A549 (cell line): ENCODE measurements around the gene VPS72. TPM values are rescaled to one million over a fixed set of nuclear protein-coding genes. Genes with fewer than 3 reads are reported as not detected.

Source experiments
- ATAC-seq, 2 experiments: fragments of 200-7000 bp in 1 of 2; fragments of >200 bp in 1 of 2; cut with Nextera tagmentation in 1 of 2; cut with Tn5 transposase in 1 of 2; 3 replicates each; pipeline versions ENCODE4 v1.8.0 to v1.9.1; 2018 to 2020; ENCODE audit warnings: mild to moderate bottlenecking in 1 of 2, moderate library complexity in 1 of 2
- CTCF ChIA-PET: fragments of 300-600 bp; sonication (Branson Sonifier 250); formaldehyde crosslinking; extraction: SDS; loops from one replicate; lab custom pipeline; 2021; ENCODE audit warnings: antibody characterized with exemption, inconsistent platforms; lab: Yijun Ruan, JAX
- POLR2A ChIA-PET: fragments of 350-600 bp; formaldehyde crosslinking; extraction: SDS; loops from one replicate; lab custom pipeline; 2021; ENCODE audit warnings: antibody characterized with exemption, inconsistent platforms; lab: Yijun Ruan, JAX
- DNase-seq, 2 experiments: peaks; one replicate each; pipeline versions ENCODE4 v3.0.0 to v3.0.0-alpha.2; 2011 to 2016; ENCODE audit warnings: low read depth in 1 of 2, low spot score in 1 of 2
- FAIRE-seq: peaks from 2 replicates; lab custom pipeline; 2011; peaks lifted over from hg19 to GRCh38; lab: Jason Lieb, UNC
- H3K27ac ChIP-seq, 2 experiments: fragments of >200 bp; sonication (Bioruptor Twin); formaldehyde crosslinking; 3 replicates each; pipeline ENCODE4 v1.5.1; 2016 to 2017
- H3K4me1 ChIP-seq: fragments of >200 bp; sonication (Bioruptor Twin); formaldehyde crosslinking; 3 replicates; pipeline ENCODE4 v1.6.1; 2016
- H3K4me2 ChIP-seq: fragments of >200 bp; sonication (Bioruptor Twin); formaldehyde crosslinking; 3 replicates; pipeline ENCODE4 v1.6.1; 2016
- H3K4me3 ChIP-seq: fragments of >200 bp; sonication (Bioruptor Twin); formaldehyde crosslinking; 3 replicates; pipeline ENCODE4 v1.5.1; 2016
- H3K9me3 ChIP-seq: fragments of >200 bp; sonication (Bioruptor Twin); formaldehyde crosslinking; 3 replicates; pipeline ENCODE4 v1.6.1; 2016
- CBX2 ChIP-seq: fragments of 200-600 bp; sonication (generic); IDR thresholded peaks from 2 replicates; pipeline ENCODE4 v1.6.1; 2016; ENCODE audit warnings: low read depth, mild to moderate bottlenecking, borderline replicate concordance
- CBX8 ChIP-seq: fragments of 200-600 bp; sonication (generic); IDR thresholded peaks from 2 replicates; pipeline ENCODE4 v1.6.1; 2016
- CHD4 ChIP-seq: fragments of 200-600 bp; sonication (generic); IDR thresholded peaks from 2 replicates; pipeline ENCODE4 v1.6.1; 2016; ENCODE audit warnings: antibody characterized with exemption, mild to moderate bottlenecking, borderline replicate concordance
- EP300 ChIP-seq, 2 experiments: fragments of >200 bp; sonication (Bioruptor Twin); formaldehyde crosslinking; IDR thresholded peaks; 2 replicates in 1 of 2; 3 replicates in 1 of 2; pipeline ENCODE4 v1.6.1; 2016 to 2017
- GATA3 ChIP-seq: IDR thresholded peaks from 2 replicates; pipeline ENCODE4 v1.6.1; 2012; ENCODE audit warnings: borderline replicate concordance
- HEYL ChIP-seq: fragments of 250-450 bp; sonication (Bioruptor Pico); IDR thresholded peaks from 2 replicates; pipeline ENCODE4 v1.8.0; 2021; ENCODE audit warnings: mild to moderate bottlenecking, moderate library complexity
- HOXA7 ChIP-seq: fragments of 250-450 bp; sonication (Bioruptor Pico); IDR thresholded peaks from 2 replicates; pipeline ENCODE4 v1.5.0; 2020; ENCODE audit warnings: mild to moderate bottlenecking, moderate library complexity
- HOXB13 ChIP-seq: fragments of 250-450 bp; sonication (Bioruptor Pico); IDR thresholded peaks from 2 replicates; pipeline ENCODE4 v1.5.0; 2020; ENCODE audit warnings: low read depth, mild to moderate bottlenecking, moderate library complexity
- HOXB5 ChIP-seq: fragments of 250-450 bp; sonication (Bioruptor Pico); IDR thresholded peaks from 2 replicates; pipeline ENCODE4 v1.5.0; 2020; ENCODE audit warnings: mild to moderate bottlenecking, moderate library complexity
- JUN ChIP-seq, 2 experiments: fragments of >200 bp; sonication (Bioruptor Twin); formaldehyde crosslinking; IDR thresholded peaks; 2 replicates in 1 of 2; 3 replicates in 1 of 2; pipeline ENCODE4 v1.6.1; 2016 to 2017
- KDM5A ChIP-seq: fragments of 200-600 bp; sonication (generic); IDR thresholded peaks from 2 replicates; pipeline ENCODE4 v1.6.1; 2016; ENCODE audit warnings: antibody characterized with exemption, mild to moderate bottlenecking
- NFE2L2 ChIP-seq: fragments of 150-350 bp; conservative IDR thresholded peaks from 2 replicates; pipeline ENCODE4 v1.6.1; 2014; ENCODE audit warnings: low read length
- PHF8 ChIP-seq: fragments of 200-600 bp; sonication (generic); IDR thresholded peaks from 2 replicates; pipeline ENCODE4 v1.6.1; 2016; ENCODE audit warnings: low read depth, mild to moderate bottlenecking, antibody characterized with exemption, moderate library complexity, borderline replicate concordance
- POLR2A ChIP-seq: IDR thresholded peaks from 2 replicates; pipeline ENCODE4 v1.6.1; 2012; ENCODE audit warnings: mild to moderate bottlenecking, low read length
- POLR2AphosphoS2 ChIP-seq: conservative IDR thresholded peaks from 2 replicates; pipeline ENCODE4 v1.6.1; 2012; ENCODE audit warnings: low read length, improper control_type of control experiment, inconsistent platforms
- RAD21 ChIP-seq, 2 experiments: fragments of >200 bp in 1 of 2; sonication (Bioruptor Twin) in 1 of 2; formaldehyde crosslinking in 1 of 2; IDR thresholded peaks in 1 of 2; conservative IDR thresholded peaks in 1 of 2; 2 replicates in 1 of 2; 3 replicates in 1 of 2; pipeline ENCODE4 v1.6.1; 2012 to 2018; ENCODE audit warnings: inconsistent platforms in 1 of 2
- RARB ChIP-seq: fragments of 250-450 bp; sonication (Bioruptor Pico); IDR thresholded peaks from 2 replicates; pipeline ENCODE4 v1.8.0; 2021; ENCODE audit warnings: mild to moderate bottlenecking, moderate library complexity
- RFX5 ChIP-seq: fragments of 450-650 bp; IDR thresholded peaks from 2 replicates; pipeline ENCODE4 v1.7.1; 2014; ENCODE audit warnings: antibody characterized with exemption, mild to moderate bottlenecking, moderate library complexity
- SMC3 ChIP-seq: fragments of >200 bp; sonication (Bioruptor Twin); formaldehyde crosslinking; IDR thresholded peaks from 3 replicates; pipeline ENCODE4 v1.6.1; 2018; ENCODE audit warnings: inconsistent platforms
- SREBF2 ChIP-seq: fragments of 450-650 bp; IDR thresholded peaks from 2 replicates; pipeline ENCODE4 v1.6.1; 2014; ENCODE audit warnings: mild to moderate bottlenecking, moderate library complexity
- TFCP2L1 ChIP-seq: fragments of 250-450 bp; sonication (Bioruptor Pico); IDR thresholded peaks from 2 replicates; pipeline ENCODE4 v1.5.0; 2021; ENCODE audit warnings: mild to moderate bottlenecking
- TP53 ChIP-seq: fragments of 250-450 bp; sonication (Bioruptor Pico); IDR thresholded peaks from 2 replicates; pipeline ENCODE4 v1.5.0; 2021; ENCODE audit warnings: mild to moderate bottlenecking, moderate library complexity
- ZFP36 ChIP-seq: fragments of 450-650 bp; IDR thresholded peaks from 2 replicates; pipeline ENCODE4 v1.6.1; 2014; ENCODE audit warnings: borderline replicate concordance; ENCODE audit not compliant: partially characterized antibody
- ZSCAN20 ChIP-seq: fragments of 250-450 bp; sonication (Bioruptor Pico); IDR thresholded peaks from 2 replicates; pipeline ENCODE4 v1.8.0; 2022; ENCODE audit warnings: mild to moderate bottlenecking, moderate library complexity
- WGBS: methylation state at CpG from one replicate; pipeline ENCODE4 v1.1.6; 2017; ENCODE audit errors: missing lambda C conversion rate; 5-methylcytosine and 5-hydroxymethylcytosine counted together
- polyA plus RNA-seq, 4 experiments: library from polyadenylated mRNA; depleted of rRNA in 3 of 4; stranded (reverse); fragments of >200 nt; fragmentation: RNase III in 1 of 4; extraction: RNeasy Plus Mini Kit Qiagen cat#74134 plus additional on column Dnase treatment in 1 of 4; gene quantifications; 2 replicates in 3 of 4; 3 replicates in 1 of 4; pipeline ENCODE4 v1.2.3, GENCODE V29; 2011 to 2017
- TF ChIP-seq, protein P1 (sequence below): fragments of 150-350 bp; IDR thresholded peaks from 2 replicates; pipeline ENCODE4 v1.6.1; 2014; ENCODE audit warnings: low read depth, mild to moderate bottlenecking, low read length
- TF ChIP-seq, protein P2 (sequence below): IDR thresholded peaks from 2 replicates; pipeline ENCODE4 v1.6.1; 2012
- TF ChIP-seq, protein P3 (sequence below): fragments of 200-600 bp; sonication (generic); IDR thresholded peaks from 2 replicates; pipeline ENCODE4 v1.6.1; 2016; ENCODE audit warnings: antibody characterized with exemption, mild to moderate bottlenecking, moderate library complexity
- TF ChIP-seq, protein P4 (sequence below): fragments of >200 bp; sonication (Bioruptor Twin); formaldehyde crosslinking; IDR thresholded peaks from 2 replicates; pipeline ENCODE4 v1.6.1; 2016

The VPS72 gene
- polyA plus RNA-seq, 2 of the 4 experiments (the other 2 are of a cell fraction), result 50.8 to 81.2 TPM

DNA sequence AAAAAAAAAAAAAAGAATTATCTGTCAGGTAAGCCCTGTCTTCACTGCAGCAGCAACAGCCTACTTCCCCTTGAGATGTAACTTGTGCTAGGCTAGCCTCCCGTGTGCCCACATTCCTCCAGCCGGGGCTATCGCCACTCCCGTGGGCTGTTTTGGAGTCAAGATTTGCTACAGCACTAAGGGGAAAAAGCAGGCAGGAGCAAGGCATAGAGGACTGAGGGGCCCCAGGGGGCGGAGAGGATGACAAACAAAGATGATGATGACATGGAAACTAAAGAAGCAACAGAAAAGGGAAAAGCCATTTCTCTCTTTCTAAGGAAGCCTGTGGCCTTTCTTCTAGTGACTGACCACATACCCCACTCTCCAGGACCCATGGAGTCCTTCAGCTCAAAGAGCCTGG is 31.7 kb downstream of the VPS72 start:
- H3K4me3 ChIP-seq, result no peak overlapping the region
- DNase-seq (no peak), FAIRE-seq (no peak), ATAC-seq (no peak)
- 94% methylated on average over 5 of the region's 5 CpGs for WGBS
- H3K9me3 ChIP-seq, result no peaks in the 10 kb centered on the region
- TF ChIP-seq CBX2 (no peak), SMC3 (no peak), HOXB5 (CRISPR knock-in tag) (no peak), CBX8 (no peak), ZFP36 (no peak), KDM5A (no peak), POLR2A (no peak), TP53 (CRISPR knock-in tag) (no peak), SREBF2 (no peak), HOXB13 (CRISPR knock-in tag) (no peak), HOXA7 (CRISPR knock-in tag) (no peak), HEYL (CRISPR knock-in tag) (no peak), RAD21 (conservative IDR thresholded peaks at IDR 0.05 in 1 of 2, IDR thresholded peaks at IDR 0.05 in 1 of 2) (no peak), GATA3 (no peak)
- TF ChIP-seq, protein P1, sequence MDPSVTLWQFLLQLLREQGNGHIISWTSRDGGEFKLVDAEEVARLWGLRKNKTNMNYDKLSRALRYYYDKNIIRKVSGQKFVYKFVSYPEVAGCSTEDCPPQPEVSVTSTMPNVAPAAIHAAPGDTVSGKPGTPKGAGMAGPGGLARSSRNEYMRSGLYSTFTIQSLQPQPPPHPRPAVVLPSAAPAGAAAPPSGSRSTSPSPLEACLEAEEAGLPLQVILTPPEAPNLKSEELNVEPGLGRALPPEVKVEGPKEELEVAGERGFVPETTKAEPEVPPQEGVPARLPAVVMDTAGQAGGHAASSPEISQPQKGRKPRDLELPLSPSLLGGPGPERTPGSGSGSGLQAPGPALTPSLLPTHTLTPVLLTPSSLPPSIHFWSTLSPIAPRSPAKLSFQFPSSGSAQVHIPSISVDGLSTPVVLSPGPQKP, result no peak
- TF ChIP-seq, protein P2, sequence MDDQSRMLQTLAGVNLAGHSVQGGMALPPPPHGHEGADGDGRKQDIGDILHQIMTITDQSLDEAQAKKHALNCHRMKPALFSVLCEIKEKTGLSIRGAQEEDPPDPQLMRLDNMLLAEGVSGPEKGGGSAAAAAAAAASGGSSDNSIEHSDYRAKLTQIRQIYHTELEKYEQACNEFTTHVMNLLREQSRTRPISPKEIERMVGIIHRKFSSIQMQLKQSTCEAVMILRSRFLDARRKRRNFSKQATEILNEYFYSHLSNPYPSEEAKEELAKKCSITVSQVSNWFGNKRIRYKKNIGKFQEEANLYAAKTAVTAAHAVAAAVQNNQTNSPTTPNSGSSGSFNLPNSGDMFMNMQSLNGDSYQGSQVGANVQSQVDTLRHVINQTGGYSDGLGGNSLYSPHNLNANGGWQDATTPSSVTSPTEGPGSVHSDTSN, result no peak
- no peak overlapping the region for H3K4me2 ChIP-seq
- no peaks in the 10 kb centered on the region for H3K4me1 ChIP-seq
- ChIA-PET CTCF (interaction anchor here (1.0 to 7.0 kb wide), 3 partner anchors 58 to 134 kb away, joined by 3 to 132 read pairs (median 22); no protein-coding TSS in a partner anchor), POLR2A (no interaction called here)
- H3K27ac ChIP-seq, result no peak overlapping the region

DNA sequence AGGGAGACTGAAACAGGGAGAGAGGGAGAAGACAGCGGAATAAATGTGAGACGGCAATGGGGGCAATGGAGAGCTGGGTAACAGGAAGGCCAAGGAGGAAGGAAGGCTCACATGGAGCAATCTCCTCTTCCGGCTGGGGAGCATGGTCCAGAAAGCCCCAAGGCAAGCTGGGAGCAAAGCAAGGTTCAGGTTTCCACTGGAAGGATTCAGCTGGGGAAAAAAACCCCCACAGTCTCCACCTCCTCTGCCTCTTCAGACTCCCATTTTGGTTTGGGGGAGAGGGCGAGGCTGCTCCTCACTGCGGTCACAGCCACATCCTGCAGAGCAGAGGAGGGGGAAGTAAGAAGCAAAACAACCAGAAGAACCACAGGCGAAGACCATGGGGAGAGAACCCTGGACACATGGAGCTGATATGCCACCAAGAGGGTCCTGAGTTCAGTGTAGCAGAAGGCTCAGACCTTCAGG is 32.9 kb downstream of the VPS72 start:
- POLR2A ChIA-PET, result interaction anchor here (0.5 kb wide), 1 partner anchor 87 kb away, joined by 4 read pairs; the partner anchor contains the start of gene GABPB2

DNA sequence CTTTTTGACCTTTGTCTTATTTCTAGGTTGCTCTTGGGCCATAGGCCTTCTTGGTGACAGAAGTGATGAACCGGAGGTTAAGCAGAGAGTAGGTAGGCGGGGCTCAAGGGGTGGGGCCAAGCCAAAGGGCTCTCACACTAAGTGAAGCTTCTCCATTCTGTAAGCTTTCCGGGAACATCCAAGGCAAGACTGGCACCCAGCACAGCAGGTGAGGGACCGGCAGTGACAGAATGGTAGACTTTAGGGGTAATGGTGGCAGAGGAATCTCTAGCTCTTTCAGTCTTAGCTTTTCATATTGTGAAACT is 33.5 kb downstream of the VPS72 start, which contains the start of gene TNFAIP8L2:
Gene TNFAIP8L2 (plus strand): TSS at position 135 of the 305 bp plus-strand sequence. CDS start 2,049 bp downstream, outside the sequence.
- Histone ChIP-seq H3K4me2 (no peak within 1 kb of the TSS), H3K9me3 (no peaks in the 10 kb centered on the region), H3K4me3 (no peak within 1 kb of the TSS), H3K27ac (no peak within 1 kb of the TSS), H3K4me1 (no peaks in the 10 kb centered on the region)
- WGBS, result 66% methylated on average over 4 of the region's 4 CpGs
- FAIRE-seq (no peak), ATAC-seq (peak; percentile 72 to 82), DNase-seq (no peak)
- CTCF ChIA-PET, result interaction anchor here (0.6 to 7.0 kb wide), 23 partner anchors 9 to 132 kb away, joined by 3 to 132 read pairs (median 5); partner anchors contain the start of genes BNIPL, GABPB2, LYSMD1 and MLLT11
- POLR2A ChIA-PET, result no interaction called here
- no peak for TF ChIP-seq TP53 (CRISPR knock-in tag)
- no peak for TF ChIP-seq RFX5
- TF ChIP-seq SREBF2, result no peak
- TF ChIP-seq CHD4, result no peak
- TF ChIP-seq, protein P3, sequence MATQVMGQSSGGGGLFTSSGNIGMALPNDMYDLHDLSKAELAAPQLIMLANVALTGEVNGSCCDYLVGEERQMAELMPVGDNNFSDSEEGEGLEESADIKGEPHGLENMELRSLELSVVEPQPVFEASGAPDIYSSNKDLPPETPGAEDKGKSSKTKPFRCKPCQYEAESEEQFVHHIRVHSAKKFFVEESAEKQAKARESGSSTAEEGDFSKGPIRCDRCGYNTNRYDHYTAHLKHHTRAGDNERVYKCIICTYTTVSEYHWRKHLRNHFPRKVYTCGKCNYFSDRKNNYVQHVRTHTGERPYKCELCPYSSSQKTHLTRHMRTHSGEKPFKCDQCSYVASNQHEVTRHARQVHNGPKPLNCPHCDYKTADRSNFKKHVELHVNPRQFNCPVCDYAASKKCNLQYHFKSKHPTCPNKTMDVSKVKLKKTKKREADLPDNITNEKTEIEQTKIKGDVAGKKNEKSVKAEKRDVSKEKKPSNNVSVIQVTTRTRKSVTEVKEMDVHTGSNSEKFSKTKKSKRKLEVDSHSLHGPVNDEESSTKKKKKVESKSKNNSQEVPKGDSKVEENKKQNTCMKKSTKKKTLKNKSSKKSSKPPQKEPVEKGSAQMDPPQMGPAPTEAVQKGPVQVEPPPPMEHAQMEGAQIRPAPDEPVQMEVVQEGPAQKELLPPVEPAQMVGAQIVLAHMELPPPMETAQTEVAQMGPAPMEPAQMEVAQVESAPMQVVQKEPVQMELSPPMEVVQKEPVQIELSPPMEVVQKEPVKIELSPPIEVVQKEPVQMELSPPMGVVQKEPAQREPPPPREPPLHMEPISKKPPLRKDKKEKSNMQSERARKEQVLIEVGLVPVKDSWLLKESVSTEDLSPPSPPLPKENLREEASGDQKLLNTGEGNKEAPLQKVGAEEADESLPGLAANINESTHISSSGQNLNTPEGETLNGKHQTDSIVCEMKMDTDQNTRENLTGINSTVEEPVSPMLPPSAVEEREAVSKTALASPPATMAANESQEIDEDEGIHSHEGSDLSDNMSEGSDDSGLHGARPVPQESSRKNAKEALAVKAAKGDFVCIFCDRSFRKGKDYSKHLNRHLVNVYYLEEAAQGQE, result no peak
- TF ChIP-seq NFE2L2, result no peak
- TF ChIP-seq TFCP2L1, result no peak
- no peak for TF ChIP-seq PHF8
- no peak for TF ChIP-seq HOXB13 (CRISPR knock-in tag)
- no peak for TF ChIP-seq RARB (CRISPR knock-in tag)

More for the DNA sequence above, 32.9 kb downstream of the VPS72 start:
- Histone ChIP-seq H3K9me3 (no peaks in the 10 kb centered on the region), H3K27ac (no peak overlapping the region), H3K4me2 (no peak overlapping the region), H3K4me1 (no peaks in the 10 kb centered on the region), H3K4me3 (no peak overlapping the region)
- no peak for DNase-seq
- FAIRE-seq, result no peak
- ATAC-seq, result no peak
- TF ChIP-seq CBX8 (no peak), CBX2 (no peak), ZSCAN20 (CRISPR knock-in tag) (no peak), EP300 (IDR thresholded peaks at IDR 0.05) (no peak), JUN (IDR thresholded peaks at IDR 0.05) (no peak), HOXB5 (CRISPR knock-in tag) (no peak), POLR2A (no peak), POLR2AphosphoS2 (no peak), HEYL (CRISPR knock-in tag) (no peak), RFX5 (no peak)
- TF ChIP-seq, protein P2, result no peak
- TF ChIP-seq, protein P4, sequence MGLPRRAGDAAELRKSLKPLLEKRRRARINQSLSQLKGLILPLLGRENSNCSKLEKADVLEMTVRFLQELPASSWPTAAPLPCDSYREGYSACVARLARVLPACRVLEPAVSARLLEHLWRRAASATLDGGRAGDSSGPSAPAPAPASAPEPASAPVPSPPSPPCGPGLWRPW, result no peak
- 93% methylated on average over 6 of the region's 6 CpGs for WGBS
- CTCF ChIA-PET, result interaction anchor here (0.6 to 7.0 kb wide), 25 partner anchors 8 to 692 kb away, joined by 3 to 132 read pairs (median 4); partner anchors contain the start of genes BNIPL, GABPB2, LYSMD1 and MLLT11
